T-helper 2 cell (primary cell): Measurements from ENCODE around the gene ABL1.

ENCODE experiments used
- DNase-seq, 5 experiments: peaks; one replicate each; pipeline versions ENCODE4 v3.0.0 to v3.0.0-alpha.2; 2012 to 2022

Gene ABL1

DNA sequence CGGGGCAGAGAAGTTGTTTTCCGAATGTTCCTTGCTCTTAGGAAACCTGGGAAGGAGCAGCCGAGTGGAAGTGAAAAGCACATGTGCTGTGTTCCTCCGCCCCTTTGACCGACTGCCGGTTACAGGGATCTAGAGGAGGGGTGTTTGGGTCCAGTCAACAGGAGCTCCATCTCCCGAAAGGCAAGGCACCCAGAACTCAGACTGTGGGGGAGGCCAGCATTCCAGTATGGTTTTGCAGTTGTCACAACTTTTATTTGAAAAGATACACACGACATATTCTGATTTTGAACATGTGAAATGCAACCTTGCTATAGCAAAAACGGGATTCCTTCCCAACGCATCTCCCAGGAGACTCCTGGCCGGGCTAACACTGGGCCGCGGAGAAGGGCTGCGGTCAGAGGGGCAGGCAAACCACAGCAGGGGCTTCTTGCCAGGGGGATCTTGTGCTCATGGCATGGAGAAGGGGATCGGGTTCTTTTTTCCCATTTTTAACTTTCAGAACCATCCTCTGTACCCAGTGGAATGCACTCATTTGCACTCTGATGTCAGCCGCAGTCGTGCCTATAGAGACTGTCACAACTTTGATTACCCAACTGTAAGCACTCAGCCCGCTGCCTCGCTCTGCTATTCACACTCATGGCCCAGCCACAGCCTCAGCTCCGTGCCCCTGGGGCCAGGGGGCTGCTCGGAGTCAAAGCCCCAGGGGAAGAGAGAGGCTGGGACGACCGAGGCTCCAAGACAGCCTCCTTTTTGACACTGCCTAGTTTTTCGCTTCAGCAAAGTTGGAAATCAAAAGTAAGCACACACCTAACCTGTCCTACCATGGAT, 57.6 kb downstream of the ABL1 start:
- no peak for DNase-seq

GRCh38 chr9:130893341-130894101, 58.5 kb downstream of the ABL1 start:
- no peak for DNase-seq

GRCh38 chr9:130894546-130894945, 59.5 kb downstream of the ABL1 start:
- DNase-seq = no peak

DNA sequence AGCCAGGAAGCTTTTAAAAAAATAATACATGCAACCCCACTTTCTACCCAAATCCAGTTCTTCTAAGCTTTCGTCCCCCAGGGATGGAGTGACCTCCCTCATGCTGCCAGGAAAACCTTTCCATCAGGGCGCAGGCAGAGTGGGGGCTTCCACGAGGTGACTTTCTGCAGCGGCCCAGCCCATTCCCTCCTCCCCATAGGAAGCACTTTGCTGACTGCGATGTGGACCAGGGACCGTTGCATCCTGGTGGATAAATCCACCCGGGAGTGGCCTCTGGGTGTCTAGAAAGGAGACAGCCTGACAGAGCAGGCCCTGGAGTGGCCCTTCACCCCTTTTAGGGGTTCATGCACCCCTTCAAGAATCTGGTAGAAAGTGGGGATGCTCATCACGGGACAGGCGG, 60.0 kb downstream of the ABL1 start:
- no peak for DNase-seq

GRCh38 chr9:130895481-130896232, 60.6 kb downstream of the ABL1 start:
- DNase-seq = no peak

DNA sequence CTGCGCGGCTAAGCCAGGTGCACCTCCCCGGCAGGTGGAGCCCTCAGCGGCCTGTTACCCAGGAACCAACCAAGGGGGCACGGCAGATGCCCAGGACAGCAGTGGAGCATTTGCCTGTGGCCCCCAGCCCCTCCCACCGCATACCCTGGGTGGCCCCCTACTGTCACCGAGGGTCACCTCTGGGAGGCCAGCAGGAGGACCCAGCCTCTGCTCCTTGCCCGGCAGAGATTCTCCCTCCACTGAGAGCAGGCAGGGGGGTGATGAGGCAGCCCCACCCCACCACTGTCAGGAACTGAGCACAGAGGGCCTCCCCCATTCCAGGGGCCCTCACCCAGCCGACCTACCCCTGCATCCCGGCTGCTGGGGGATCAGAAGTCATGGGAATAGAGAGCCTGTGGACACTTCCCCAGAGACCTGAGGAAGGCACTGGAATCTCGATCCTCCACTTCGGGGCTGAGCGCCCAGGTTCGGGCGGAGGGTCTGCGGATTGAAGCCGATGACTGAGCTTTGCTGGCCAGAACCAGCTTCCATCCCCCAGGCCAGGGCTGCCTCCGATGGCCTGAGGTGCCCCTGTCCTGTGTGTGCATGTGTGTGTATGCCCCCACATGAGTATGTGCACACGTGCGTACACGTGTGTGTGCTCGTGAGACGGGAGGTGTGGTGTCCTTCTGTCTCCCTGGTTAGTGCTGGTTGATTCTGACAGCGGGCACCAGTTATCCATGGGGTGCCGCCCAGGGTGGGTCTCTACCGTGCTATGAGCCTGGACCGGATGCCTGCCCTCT, 61.4 kb downstream of the ABL1 start, which contains the start of gene QRFP:
Gene QRFP (minus strand): TSS at position 580 of the 782 bp plus-strand sequence. CDS start 2,974 bp downstream, outside the sequence.
- no peak for DNase-seq

- DNase-seq = no peak
These were observed 62.2 kb downstream of the ABL1 start for GRCh38 chr9:130897105-130897751.

GRCh38 chr9:130897848-130898551, 62.9 kb downstream of the ABL1 start:
- no peak for DNase-seq

GRCh38 chr9:130898552-130898852, 63.4 kb downstream of the ABL1 start:
- DNase-seq = no peak

DNA sequence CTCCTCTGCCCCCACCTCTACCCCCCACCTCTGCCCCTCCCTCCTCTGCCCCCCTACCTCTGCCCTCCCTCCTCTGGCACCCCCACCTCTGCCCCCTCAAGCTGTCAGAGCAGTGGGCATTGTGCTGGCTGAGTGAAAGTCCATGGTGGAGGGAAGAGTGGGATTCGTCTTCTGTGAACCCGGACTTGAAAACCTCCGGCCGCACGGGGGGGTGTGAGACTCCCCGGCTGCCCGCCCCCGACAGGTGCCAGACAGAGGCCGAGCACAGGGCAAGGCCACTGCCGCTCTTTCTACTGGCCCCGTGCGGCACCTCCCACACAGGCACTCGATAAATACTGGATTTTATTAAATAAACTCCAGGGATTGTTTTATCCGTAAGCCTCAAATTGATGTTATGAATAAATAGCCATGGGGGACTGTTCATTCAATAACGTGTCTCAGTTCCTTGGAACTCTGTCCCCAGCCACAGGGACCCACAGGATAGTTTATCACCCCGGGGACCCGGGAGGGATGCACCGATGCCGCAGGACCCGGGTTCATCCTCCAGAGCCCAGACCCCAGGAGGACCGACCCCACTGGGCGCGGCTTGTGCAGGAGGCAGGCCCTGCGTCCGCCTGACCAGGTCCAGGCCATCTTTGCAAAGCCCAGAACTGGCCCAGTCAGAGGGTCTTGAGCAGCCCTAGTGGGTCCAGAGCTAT, 64.1 kb downstream of the ABL1 start:
- DNase-seq = no peak

DNA sequence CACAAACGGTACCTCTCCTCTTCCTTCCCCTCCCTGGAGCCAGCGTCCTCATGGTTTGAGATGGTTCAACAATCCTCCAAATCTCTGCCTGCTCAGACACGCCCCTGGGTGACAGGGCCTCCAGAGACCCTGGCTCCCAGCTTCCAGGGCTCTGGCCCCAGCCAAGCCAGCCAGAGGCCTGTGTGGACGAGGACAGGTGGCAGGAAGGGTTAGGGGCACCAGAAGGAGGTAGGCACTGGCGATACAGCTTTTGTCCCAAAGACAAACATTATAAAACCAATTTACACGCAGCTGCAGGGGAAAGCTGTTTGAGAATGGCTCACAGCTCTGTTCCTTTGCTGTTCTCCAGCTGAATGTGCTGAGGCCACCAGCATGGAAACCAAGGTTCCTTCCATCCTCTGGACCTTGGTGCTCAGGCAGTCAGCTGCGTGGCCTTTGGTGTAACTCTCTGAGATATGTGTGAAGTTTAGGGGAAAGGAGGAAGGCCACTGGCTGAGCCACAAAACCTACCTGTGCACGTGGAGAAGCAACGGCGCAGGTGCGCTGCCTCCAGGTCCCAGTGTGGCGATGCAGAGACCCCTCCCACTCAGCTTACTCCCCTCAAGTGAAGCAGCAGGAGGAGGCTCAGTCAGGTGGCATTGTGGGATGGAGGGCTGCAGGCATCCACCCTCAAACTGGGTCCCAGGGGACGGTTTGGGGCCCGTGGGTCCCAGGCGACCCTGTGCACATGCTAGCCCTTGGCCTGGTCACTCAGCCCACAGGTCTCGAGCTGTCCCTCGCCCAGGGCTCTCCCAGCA, 65.8 kb downstream of the ABL1 start:
- DNase-seq = no peak

DNA sequence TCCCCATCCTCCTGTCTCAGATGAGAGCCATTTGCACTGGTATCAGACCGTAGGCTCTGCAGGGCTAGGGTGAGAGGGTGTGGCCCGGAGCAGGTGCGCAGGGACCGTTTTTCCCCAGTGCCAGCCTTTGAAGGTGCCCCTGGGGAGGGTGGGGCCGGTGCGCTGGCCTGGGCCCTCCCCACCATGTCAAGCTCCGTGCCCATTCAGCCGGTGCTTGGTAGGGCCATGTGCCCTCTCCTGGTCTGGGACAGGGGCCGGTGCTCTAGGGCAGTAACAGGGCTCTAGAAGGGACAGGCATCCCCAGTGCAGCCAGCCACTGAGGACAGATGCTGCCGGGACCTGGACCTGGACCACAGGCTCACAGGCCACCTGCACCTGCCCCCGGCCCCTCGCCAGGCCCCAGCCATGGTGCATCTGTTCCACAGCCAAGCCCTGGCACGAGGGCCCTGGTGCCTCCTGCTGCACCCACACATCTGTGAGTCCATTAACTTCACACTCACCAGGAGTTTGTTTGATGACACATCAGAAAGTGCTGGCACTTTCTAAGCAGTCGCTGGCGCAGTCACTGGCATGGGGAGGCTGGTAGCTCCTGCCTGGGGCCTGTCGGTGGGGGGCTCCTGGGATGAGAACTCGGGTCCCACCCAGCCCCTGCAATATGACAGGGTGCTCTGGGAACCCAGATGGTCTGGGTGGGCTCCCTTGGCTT, 66.6 kb downstream of the ABL1 start:
- DNase-seq = no peak

- no peak for DNase-seq
These were observed 67.4 kb downstream of the ABL1 start for GRCh38 chr9:130902204-130903185.

- DNase-seq = no peak
These were observed 68.4 kb downstream of the ABL1 start for GRCh38 chr9:130903194-130904069.

GRCh38 chr9:130904070-130905044, 69.3 kb downstream of the ABL1 start:
- no peak for DNase-seq
